Measurements from ENCODE around the gene DLK1.

The DLK1 gene

DNA sequence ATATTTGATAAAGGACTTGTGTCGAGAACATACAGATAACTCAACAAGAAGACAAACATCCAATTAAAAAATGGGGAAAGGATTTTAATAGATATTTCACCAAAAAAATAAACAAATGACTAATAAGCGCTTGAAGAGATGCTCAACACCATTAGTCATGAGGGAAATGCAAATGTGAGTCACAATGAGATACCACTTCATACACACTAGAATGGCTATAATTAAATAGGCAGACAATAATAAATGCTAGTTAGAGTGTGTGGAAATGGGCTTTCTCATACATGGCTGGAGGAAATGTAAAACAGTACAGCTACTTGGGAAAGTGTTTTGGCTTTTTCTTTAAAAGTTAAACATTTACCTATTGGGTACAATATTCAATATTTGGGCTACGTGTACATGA, 34.8 kb downstream of the DLK1 start:
- DNase-seq (ENCODE audit: low read depth, low spot score) = no peak

GRCh38 chr14:100762089-100762515, 35.4 kb downstream of the DLK1 start:
- no peak for DNase-seq (ENCODE audit: low read depth, low spot score)

DNA sequence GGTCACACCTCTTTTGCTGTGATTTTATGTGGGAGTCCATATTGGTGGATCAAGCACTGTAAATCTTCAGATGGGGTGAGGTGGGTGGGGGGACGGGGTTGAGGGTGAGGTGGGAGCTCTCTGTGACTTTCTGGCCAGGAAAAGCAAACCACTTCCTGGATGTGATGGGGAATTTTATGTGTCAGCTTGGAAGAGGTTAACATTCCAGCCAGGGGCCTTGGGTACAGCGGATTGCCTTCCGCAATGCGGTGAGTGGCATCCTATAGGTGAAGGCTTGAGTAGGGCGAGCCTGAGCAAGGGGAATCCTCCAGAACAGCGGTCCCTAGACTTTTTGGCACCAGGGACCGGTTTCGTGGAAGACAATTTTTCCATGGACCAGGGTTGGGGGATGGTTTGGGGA, 36.2 kb downstream of the DLK1 start:
- no peak for DNase-seq (ENCODE audit: low read depth, low spot score)

DNA sequence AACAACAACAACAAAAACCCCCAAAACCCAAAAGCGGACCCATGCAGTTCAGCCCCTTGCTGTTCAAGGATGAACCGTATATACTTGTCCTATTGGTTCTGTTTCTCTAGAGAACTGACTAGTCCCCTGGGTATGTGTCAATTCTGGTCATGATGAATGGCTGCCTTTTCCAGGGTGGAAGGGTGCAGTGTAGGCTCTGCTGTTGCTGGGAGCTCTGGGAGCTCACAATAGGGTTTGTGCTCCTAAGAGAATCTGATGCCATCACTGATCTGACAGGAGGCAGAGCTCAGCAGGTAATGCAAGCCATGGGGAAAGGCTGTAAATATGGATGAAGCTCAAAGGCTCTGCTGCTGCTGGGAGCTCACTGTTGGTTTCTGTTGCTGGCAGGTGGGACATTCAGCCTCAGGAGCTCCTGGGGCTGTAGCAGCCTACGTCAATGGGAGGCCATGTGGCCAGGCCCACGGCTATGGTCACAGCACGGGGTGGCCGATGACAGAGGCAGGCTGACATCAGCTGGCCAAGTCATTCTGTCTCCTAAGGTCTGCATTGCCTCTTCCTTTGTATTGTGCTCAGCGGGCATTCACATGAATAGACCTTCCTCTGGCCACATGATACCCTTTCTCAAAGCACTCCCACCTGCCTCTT, 37.9 kb downstream of the DLK1 start:
- DNase-seq (ENCODE audit: low read depth, low spot score) = no peak

GRCh38 chr14:100765296-100765695, 38.6 kb downstream of the DLK1 start:
- DNase-seq (ENCODE audit: low read depth, low spot score) = no peak

GRCh38 chr14:100765991-100766390, 39.3 kb downstream of the DLK1 start:
- DNase-seq (ENCODE audit: low read depth, low spot score) = no peak

- no peak for DNase-seq (ENCODE audit: low read depth, low spot score)
These were observed 40.5 kb downstream of the DLK1 start for GRCh38 chr14:100767003-100767787.

DNA sequence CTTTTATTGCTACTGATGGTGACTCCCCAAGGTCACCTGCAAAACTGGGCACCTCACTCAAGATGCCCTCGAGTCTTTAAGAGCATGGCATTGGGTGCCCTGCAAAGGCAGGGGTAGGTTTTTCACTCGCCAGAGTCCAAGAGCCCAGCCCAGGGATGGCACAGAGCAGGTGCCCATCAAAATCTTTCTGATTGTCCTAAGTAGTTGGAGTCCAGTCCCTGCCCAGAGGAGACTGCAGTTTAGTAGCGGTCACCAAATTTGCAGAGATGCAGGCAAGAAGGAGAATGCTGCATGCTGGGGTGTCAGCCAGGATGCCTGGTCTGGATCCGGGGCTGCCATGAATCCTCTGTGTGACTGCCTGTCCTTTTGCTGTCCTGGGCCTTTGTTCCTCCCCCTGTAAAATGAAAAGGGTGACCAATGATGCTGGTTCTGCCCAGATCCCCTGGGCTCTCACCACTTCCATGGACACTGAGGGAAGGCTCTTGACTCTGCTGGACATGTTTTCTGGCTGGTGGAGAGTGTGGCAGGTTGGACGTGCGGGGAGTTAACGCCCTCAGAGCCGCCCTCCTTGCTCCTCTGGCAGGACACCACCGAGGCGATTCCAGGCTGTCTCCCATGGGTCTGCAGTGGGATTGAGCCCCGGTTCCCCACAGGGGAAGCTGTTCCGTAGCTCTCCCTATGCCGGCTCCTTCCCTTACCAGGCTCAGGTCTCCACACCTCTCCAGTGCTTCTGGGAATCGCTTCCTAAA, 41.3 kb downstream of the DLK1 start:
- no peak for DNase-seq (ENCODE audit: low read depth, low spot score)

DNA sequence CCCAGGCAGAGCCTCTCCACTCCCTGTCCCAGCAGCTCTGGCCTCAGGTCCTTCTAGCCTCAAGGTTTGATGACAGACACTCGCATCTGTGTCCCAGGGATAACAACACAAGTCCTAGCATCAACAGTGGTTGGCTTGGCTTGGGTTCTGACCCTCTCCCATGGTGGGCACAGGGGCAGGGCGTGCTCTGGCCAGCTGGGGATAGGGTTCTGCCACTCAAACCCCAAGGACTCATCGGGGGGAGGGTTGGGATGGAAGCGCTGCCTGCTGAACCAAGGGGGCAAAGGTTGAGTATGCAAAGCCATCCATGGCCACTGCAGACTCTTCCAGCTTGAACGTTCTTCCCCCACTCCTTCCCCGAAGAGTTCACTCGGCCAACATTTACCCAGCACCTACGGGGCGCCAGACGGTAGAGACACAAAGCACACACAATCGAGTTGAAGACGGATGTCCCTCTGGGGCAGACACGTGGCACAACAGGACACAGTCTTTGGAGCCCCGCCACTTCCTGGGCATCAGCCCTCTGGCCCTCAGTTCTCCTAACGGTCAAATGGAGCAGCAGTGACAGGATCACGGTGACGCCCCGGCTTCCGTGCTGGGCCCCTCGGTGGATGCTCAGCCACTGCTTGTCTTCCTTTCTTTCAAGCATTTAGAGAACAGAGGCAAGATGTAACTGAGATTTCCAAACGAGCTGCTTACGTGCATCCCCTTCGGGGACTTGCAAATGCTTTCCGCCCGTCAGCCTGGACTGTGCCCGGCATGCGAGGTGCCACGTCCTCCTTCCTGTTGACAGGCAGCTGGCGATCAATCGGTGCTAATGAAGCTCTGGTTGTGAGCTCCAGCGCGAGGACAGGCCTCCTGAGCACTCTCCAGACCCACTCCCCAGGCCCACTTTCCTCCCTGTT, 42.6 kb downstream of the DLK1 start:
- DNase-seq (ENCODE audit: low read depth, low spot score) = no peak

DNA sequence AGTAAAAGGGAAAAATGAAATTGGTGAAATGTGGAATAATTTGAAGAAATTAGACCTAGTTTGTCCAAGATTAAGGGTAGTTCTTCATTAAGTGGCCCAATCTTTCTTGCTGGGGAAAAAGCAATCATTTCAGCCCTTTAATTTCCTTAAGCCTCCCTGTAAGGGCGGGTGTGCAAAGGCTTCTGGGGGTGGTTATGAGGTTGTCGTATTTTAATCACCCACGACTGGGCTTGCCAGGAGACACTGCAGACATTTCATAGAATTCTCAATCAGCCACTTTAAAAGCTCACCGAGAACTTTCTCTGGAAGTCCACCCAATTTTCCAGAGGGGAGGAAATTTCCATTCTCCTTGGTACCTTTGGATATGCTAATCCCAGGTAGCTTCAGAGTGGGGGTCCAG, 43.4 kb downstream of the DLK1 start:
- DNase-seq (ENCODE audit: low read depth, low spot score) = no peak

- no peak for DNase-seq (ENCODE audit: low read depth, low spot score)
These were observed 44.0 kb downstream of the DLK1 start for GRCh38 chr14:100770605-100771120.

DNA sequence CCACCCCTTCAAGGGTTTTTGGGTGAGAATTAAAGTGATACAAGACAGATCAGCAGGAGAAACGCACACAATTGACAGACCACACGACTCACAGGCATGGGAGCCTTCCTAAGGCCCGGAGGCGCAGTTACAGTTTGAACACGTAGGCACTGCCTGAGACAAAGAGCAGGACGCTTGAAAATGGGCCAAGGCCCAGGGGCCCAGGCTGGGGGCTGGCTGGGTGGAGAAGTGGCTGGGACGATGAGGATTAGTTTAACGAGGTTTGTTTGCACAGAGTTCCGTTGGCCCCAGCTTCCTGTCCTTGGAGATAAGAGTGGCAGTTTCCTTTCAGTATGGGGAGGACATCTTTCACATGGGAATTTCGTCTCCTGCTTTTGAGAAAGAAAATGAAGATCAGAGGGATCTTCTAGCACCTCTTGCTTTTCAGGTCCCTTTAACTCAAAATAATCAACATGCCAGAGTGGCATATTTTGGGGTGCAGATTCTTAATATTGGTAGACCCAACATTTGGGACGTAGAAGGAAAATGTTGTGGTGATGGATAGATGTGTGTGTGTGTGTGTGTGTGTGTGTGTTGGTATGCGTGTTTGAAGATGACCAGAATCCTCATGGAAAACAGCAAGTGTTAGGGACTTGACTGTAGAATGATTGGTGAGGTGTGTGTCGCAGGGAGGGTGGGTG, 44.6 kb downstream of the DLK1 start:
- DNase-seq (ENCODE audit: low read depth, low spot score) = no peak

GRCh38 chr14:100772607-100773165, 46.0 kb downstream of the DLK1 start:
- no peak for DNase-seq (ENCODE audit: low read depth, low spot score)

DNA sequence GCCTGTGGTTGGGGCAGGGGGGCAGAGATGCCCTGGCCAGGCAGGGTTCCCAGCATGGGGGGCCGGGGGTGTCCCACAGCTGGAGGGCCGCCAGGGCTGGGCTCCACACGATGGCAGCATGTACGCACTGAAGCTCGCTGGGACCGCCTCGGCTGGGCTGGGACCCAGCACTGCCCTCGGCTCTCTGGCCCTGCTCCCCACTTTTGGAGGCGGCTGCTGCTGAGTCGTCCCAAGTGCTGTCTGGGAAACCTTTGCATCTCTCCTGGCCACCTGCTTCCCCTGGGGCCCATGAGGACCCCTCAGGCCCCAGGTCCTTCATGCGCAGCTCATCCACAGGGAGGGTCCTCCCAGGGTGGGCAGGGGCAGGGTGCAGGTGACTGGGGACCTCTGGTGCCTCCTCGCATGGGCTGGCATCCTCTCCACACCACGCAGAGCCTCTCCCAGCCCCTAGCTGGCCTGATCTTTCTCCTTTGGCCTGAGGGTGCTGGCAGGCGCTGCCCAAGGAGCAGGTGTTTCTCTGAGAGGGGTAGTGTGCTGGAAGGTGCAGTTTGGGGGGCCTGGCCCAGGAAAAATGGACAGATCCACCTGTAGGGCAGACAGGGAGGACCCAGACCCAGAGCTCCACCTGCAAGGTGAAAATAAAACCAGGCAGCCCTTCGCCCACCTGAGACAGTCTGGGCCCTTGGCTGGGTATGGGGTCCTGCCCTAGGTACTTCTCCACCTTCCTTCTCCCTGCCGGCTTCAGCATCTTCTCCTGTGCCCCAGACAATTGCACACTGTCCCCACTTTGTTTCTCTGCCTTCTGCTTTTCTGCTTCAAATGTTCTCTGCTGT, 46.9 kb downstream of the DLK1 start:
- no peak for DNase-seq (ENCODE audit: low read depth, low spot score)

GRCh38 chr14:100774164-100774537, 47.5 kb downstream of the DLK1 start:
- DNase-seq (ENCODE audit: low read depth, low spot score) = no peak

DNA sequence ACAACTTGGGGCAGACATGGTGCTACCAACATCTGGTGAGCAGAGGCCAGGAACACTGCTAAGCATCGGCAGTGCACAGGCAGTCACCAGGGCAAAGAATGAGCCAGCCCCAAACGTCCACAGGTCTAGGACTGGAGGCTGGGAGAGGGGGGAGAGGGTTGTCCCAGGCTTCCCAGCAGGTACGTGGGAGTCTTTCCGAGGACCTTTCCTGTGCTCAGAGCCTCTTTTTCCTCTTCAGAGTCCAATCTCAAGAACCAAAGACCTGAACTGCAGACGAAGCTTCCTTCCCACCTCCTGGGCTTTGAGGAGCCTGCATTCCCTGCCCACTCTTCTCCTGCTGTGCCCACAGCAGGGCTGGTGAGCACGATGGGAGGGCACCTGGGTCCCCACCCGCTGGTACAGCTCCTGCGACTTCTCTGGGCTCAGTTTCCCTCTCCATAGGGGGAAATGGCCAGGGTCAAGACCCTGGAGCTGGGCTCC, 48.7 kb downstream of the DLK1 start:
- no peak for DNase-seq (ENCODE audit: low read depth, low spot score)

GRCh38 chr14:100775831-100776591, 49.3 kb downstream of the DLK1 start:
- no peak for DNase-seq (ENCODE audit: low read depth, low spot score)

- DNase-seq (ENCODE audit: low read depth, low spot score) = no peak
These were observed 50.1 kb downstream of the DLK1 start for GRCh38 chr14:100776681-100777365.

Data from iPS DF 19.7 (cell line).